GM23248 (cell line): ENCODE data around the gene CACUL1. TPM values are rescaled to one million over a fixed set of nuclear protein-coding genes. Genes with fewer than 3 reads are reported as not detected.
A peak's percentile ranks its signal among the peaks of the same experiment; 100 is the strongest.

Experiments
- DNase-seq: peaks from one replicate; pipeline ENCODE4 v3.0.0-alpha.2; 2015
- H2AFZ ChIP-seq: fragments of 200-600 bp; sonication (generic); 2 replicates; pipeline ENCODE4 v1.6.1; 2016; ENCODE audit warnings: antibody characterized with exemption
- H3F3A ChIP-seq: fragments of 200-600 bp; sonication (generic); 2 replicates; pipeline ENCODE4 v1.6.1; 2016; ENCODE audit warnings: mild to moderate bottlenecking, antibody characterized with exemption, mixed run types; ENCODE audit not compliant: insufficient read depth
- H3K27ac ChIP-seq: fragments of 200-600 bp; sonication (generic); 2 replicates; pipeline ENCODE4 v1.5.1; 2016; ENCODE audit warnings: mild to moderate bottlenecking
- H3K27me3 ChIP-seq: fragments of 200-600 bp; sonication (generic); replicated peaks from 2 replicates; pipeline ENCODE4 v1.6.1; 2016; ENCODE audit warnings: mild to moderate bottlenecking; ENCODE audit not compliant: insufficient read depth
- H3K36me3 ChIP-seq: fragments of 200-600 bp; sonication (generic); 2 replicates; pipeline ENCODE4 v1.6.1; 2016; ENCODE audit warnings: low read depth, mild to moderate bottlenecking
- H3K4me1 ChIP-seq: fragments of 200-600 bp; sonication (generic); 2 replicates; pipeline ENCODE4 v1.6.1; 2016; ENCODE audit warnings: mild to moderate bottlenecking; ENCODE audit not compliant: insufficient read depth
- H3K4me2 ChIP-seq: fragments of 200-600 bp; sonication (generic); one replicate; pipeline ENCODE4 v1.6.1; 2016; ENCODE audit warnings: mild to moderate bottlenecking; ENCODE audit not compliant: unreplicated experiment
- H3K4me3 ChIP-seq: fragments of 200-600 bp; sonication (generic); 2 replicates; pipeline ENCODE4 v1.5.1; 2016; ENCODE audit warnings: mild to moderate bottlenecking
- H3K79me2 ChIP-seq: fragments of 200-600 bp; sonication (generic); 2 replicates; pipeline ENCODE4 v1.6.1; 2016; ENCODE audit warnings: mild to moderate bottlenecking; ENCODE audit not compliant: insufficient read depth
- H3K9ac ChIP-seq: fragments of 200-600 bp; sonication (generic); 2 replicates; pipeline ENCODE4 v1.6.1; 2016; ENCODE audit warnings: mild to moderate bottlenecking
- H3K9me2 ChIP-seq: fragments of 200-600 bp; sonication (generic); 2 replicates; pipeline ENCODE4 v1.6.1; 2016; ENCODE audit warnings: mixed run types, mild to moderate bottlenecking, moderate library complexity; ENCODE audit not compliant: insufficient read depth
- H3K9me3 ChIP-seq: fragments of 200-600 bp; sonication (generic); one replicate; pipeline ENCODE4 v1.6.1; 2017; ENCODE audit warnings: low read depth
- H4K20me1 ChIP-seq: fragments of 200-600 bp; sonication (generic); 2 replicates; pipeline ENCODE4 v1.6.0; 2016; ENCODE audit not compliant: insufficient read depth
- EZH2 ChIP-seq: fragments of 200-600 bp; sonication (generic); IDR thresholded peaks from 2 replicates; pipeline ENCODE4 v1.6.1; 2018; ENCODE audit warnings: antibody characterized with exemption, mild to moderate bottlenecking; ENCODE audit not compliant: insufficient read depth, poor library complexity, severe bottlenecking
- EZH2phosphoT487 ChIP-seq: fragments of 200-600 bp; sonication (generic); IDR thresholded peaks from 2 replicates; pipeline ENCODE4 v1.6.1; 2018; ENCODE audit warnings: antibody characterized with exemption, moderate library complexity, mild to moderate bottlenecking, low read depth; ENCODE audit not compliant: insufficient read depth
- WGBS, 2 experiments: methylation state at CpG; one replicate each; pipeline ENCODE4 v1.1.6; 2015 to 2017; ENCODE audit warnings: low lambda C conversion rate in 2 of 2, low coverage in 1 of 2; ENCODE audit errors: missing lambda C conversion rate in 2 of 2; 5-methylcytosine and 5-hydroxymethylcytosine counted together
- in situ Hi-C: fragments of 300-500 bp; cut with MboI; formaldehyde crosslinking; loops from 2 replicates; pipeline ENCODE4 v1.15.0; 2020
- polyA plus RNA-seq: library from polyadenylated mRNA; unstranded; fragments of >200 nt; fragmentation: Nextera tagmentation; extraction: Ambion mirVana; gene quantifications from 2 replicates; pipeline ENCODE4 v1.2.1, GENCODE V29; 2016
- total RNA-seq: library from RNA; depleted of rRNA; stranded (reverse); fragments of >200 nt; shearing (Covaris generic); gene quantifications from 2 replicates; pipeline ENCODE4 v1.2.3, GENCODE V29; 2014

CACUL1 gene
- total and polyA plus RNA-seq, 2 experiments from 2014 or later = 14.8 to 27.1 TPM

DNA sequence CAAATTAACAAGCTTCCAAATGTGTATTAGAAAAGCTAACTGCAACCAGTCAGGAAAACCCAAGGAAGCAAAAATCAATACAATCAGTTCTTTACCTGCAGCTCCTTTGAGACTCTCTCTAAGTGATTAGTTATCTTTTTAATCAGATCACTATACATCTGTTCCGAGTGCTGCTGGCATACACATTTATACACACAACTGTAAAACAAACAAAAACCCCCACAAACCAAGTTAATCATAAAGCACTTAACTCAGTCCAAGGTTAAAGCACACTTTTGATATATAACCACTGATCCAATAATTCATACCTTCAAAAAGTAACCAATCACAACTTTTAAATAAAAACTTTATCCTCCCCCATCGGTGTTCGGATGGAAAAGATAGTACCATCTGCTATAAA is 25.6 kb downstream of the CACUL1 start:
- H3K27ac ChIP-seq = no peak overlapping the region
- in situ Hi-C loops = no loop called here
- H3K36me3 ChIP-seq = no peaks in the 10 kb centered on the region
- no peaks in the 10 kb centered on the region for H3K9me3 ChIP-seq
- H4K20me1 ChIP-seq = no peaks in the 10 kb centered on the region; the same call in 1 of the 2 replicates
- H3K9me2 ChIP-seq = no peaks in the 10 kb centered on the region
- WGBS, 2 experiments = 56 to 74% methylated on average over 3 of the region's 3 CpGs
- H3K79me2 ChIP-seq = peaks cover 89% of the 10 kb centered on the region
- H3K4me2 ChIP-seq = no peak overlapping the region
- no peak for DNase-seq
- peaks cover 23% of the 10 kb centered on the region for H3K4me1 ChIP-seq
- no peak overlapping the region for H2AFZ ChIP-seq
- H3K9ac ChIP-seq = no peak overlapping the region
- H3K4me3 ChIP-seq = no peak overlapping the region
- H3K27me3 ChIP-seq = no peaks in the 10 kb centered on the region
- TF ChIP-seq EZH2phosphoT487 (no peak), EZH2 (no peak)
- H3F3A ChIP-seq = peaks cover 15% of the 10 kb centered on the region

- Histone ChIP-seq H3K4me2 (peak overlapping the region; percentile 35), H3K4me3 (no peak overlapping the region), H3F3A (peaks cover 24% of the 10 kb centered on the region), H3K9me3 (no peaks in the 10 kb centered on the region), H3K79me2 (peaks cover 80% of the 10 kb centered on the region), H2AFZ (no peak overlapping the region), H3K4me1 (peaks cover 37% of the 10 kb centered on the region), H3K36me3 (no peaks in the 10 kb centered on the region), H3K27ac (peak overlapping the region; percentile 40), H3K9ac (peak overlapping the region; percentile 31), H4K20me1 (no peaks in the 10 kb centered on the region), H3K27me3 (no peaks in the 10 kb centered on the region), H3K9me2 (no peaks in the 10 kb centered on the region)
- peak; percentile 75 for DNase-seq
- in situ Hi-C loops = no loop called here
- 6 to 11% methylated on average over 4 of the region's 4 CpGs for WGBS, 2 experiments
- TF ChIP-seq EZH2 = no peak
Measured at GRCh38 chr10:118725886-118726500, 28.8 kb downstream of the CACUL1 start.

DNA sequence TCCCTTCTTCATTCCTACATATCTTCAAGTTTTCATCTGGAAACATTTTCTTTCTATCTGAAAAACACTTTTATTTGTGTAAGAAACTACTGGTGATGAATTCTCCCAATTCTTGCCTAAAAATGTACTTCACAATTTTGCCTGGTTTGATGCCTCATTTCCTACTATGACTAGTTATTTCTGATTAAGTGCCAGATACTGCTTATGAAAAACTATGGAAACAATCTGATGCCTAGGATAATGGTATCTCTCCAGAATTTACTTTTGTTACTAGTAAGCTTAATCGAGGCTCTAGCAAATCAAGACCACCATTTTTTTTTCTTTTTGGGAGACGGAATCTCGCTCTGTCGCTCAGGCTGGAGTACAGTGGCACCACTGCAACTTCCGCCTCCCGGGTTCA is 31.3 kb downstream of the CACUL1 start:
- TF ChIP-seq EZH2phosphoT487 = no peak
- Histone ChIP-seq H3K36me3 (no peaks in the 10 kb centered on the region), H3K79me2 (peaks cover 76% of the 10 kb centered on the region), H3K27me3 (no peaks in the 10 kb centered on the region), H3K4me3 (no peak overlapping the region), H3K9me2 (no peaks in the 10 kb centered on the region), H3K9ac (peak overlapping the region; percentile 26), H3K9me3 (no peaks in the 10 kb centered on the region), H4K20me1 (no peaks in the 10 kb centered on the region), H3K4me1 (peaks cover 52% of the 10 kb centered on the region), H3K4me2 (peak overlapping the region; percentile 9), H3K27ac (peak overlapping the region; percentile 74), H3F3A (peaks cover 24% of the 10 kb centered on the region), H2AFZ (no peak overlapping the region)
- in situ Hi-C loops = no loop called here
- 76 to 82% methylated on average over 6 of the region's 6 CpGs for WGBS, 2 experiments
- DNase-seq = peak; percentile 91

GRCh38 chr10:118721539-118721876 is 33.3 kb downstream of the CACUL1 start:
- in situ Hi-C loops = no loop called here
- 60 to 61% methylated on average over 3 of the region's 3 CpGs for WGBS, 2 experiments
- no peak for DNase-seq
- no peak overlapping the region for H2AFZ ChIP-seq
- TF ChIP-seq EZH2phosphoT487 (no peak), EZH2 (no peak)
- no peaks in the 10 kb centered on the region for H4K20me1 ChIP-seq
- no peak overlapping the region for H3K4me2 ChIP-seq
- no peak overlapping the region for H3K4me3 ChIP-seq
- H3K9me2 ChIP-seq = no peaks in the 10 kb centered on the region
- no peak overlapping the region for H3K27ac ChIP-seq
- no peaks in the 10 kb centered on the region for H3K27me3 ChIP-seq
- no peaks in the 10 kb centered on the region for H3K9me3 ChIP-seq
- H3F3A ChIP-seq = peaks cover 23% of the 10 kb centered on the region
- peaks cover 63% of the 10 kb centered on the region for H3K79me2 ChIP-seq
- no peaks in the 10 kb centered on the region for H3K36me3 ChIP-seq
- peaks cover 49% of the 10 kb centered on the region for H3K4me1 ChIP-seq
- H3K9ac ChIP-seq = no peak overlapping the region
